Fibroblast of skin of abdomen (primary cell): Measurements from ENCODE around the gene TSHZ2.

Experiments
- DNase-seq: peaks from one replicate; pipeline ENCODE4 v3.0.0-alpha.2; 2013

The TSHZ2 gene

GRCh38 chr20:53212018-53212417 is 239.9 kb downstream of the TSHZ2 start:
- peak; percentile 48 for DNase-seq

GRCh38 chr20:53214392-53214791 is 242.2 kb downstream of the TSHZ2 start:
- DNase-seq, result no peak

- DNase-seq, result no peak
Observed at GRCh38 chr20:53215166-53215565, 243.0 kb downstream of the TSHZ2 start.

- no peak for DNase-seq
Observed at GRCh38 chr20:53216478-53216855, 244.3 kb downstream of the TSHZ2 start.

GRCh38 chr20:53216856-53217576 is 244.9 kb downstream of the TSHZ2 start:
- peak; percentile 50 for DNase-seq

GRCh38 chr20:53220482-53221307 is 248.5 kb downstream of the TSHZ2 start:
- no peak for DNase-seq

- DNase-seq, result no peak
Observed at GRCh38 chr20:53221731-53222130, 249.6 kb downstream of the TSHZ2 start.

- no peak for DNase-seq
Observed at GRCh38 chr20:53222416-53222815, 250.3 kb downstream of the TSHZ2 start.

- no peak for DNase-seq
Observed at GRCh38 chr20:53222932-53223331, 250.8 kb downstream of the TSHZ2 start.

GRCh38 chr20:53223626-53224172 is 251.5 kb downstream of the TSHZ2 start:
- peak; percentile 48 for DNase-seq

GRCh38 chr20:53224851-53225250 is 252.7 kb downstream of the TSHZ2 start:
- peak; percentile 63 for DNase-seq

GRCh38 chr20:53226826-53227225 is 254.7 kb downstream of the TSHZ2 start:
- DNase-seq, result no peak

- peak; percentile 41 for DNase-seq
Observed at GRCh38 chr20:53227523-53227922, 255.4 kb downstream of the TSHZ2 start.

GRCh38 chr20:53231061-53231460 is 258.9 kb downstream of the TSHZ2 start:
- DNase-seq, result no peak

- no peak for DNase-seq
Observed at GRCh38 chr20:53237461-53237860, 265.3 kb downstream of the TSHZ2 start.

- peak; percentile 23 for DNase-seq
Observed at GRCh38 chr20:53238121-53238660, 266.0 kb downstream of the TSHZ2 start.

- no peak for DNase-seq
Observed at GRCh38 chr20:53243152-53243551, 271.0 kb downstream of the TSHZ2 start.

GRCh38 chr20:53244711-53245110 is 272.6 kb downstream of the TSHZ2 start:
- peak; percentile 35 for DNase-seq

- DNase-seq, result no peak
Observed at GRCh38 chr20:53245574-53245973, 273.4 kb downstream of the TSHZ2 start.

- DNase-seq, result no peak
Observed at GRCh38 chr20:53247468-53248103, 275.4 kb downstream of the TSHZ2 start.

- no peak for DNase-seq
Observed at GRCh38 chr20:53250456-53250855, 278.3 kb downstream of the TSHZ2 start.

GRCh38 chr20:53252002-53252401 is 279.8 kb downstream of the TSHZ2 start:
- DNase-seq, result no peak

- DNase-seq, result no peak
Observed at GRCh38 chr20:53253668-53254067, 281.5 kb downstream of the TSHZ2 start.
